Measurements from ENCODE around the gene ATP4A. TPM values are rescaled to one million over a fixed set of nuclear protein-coding genes. Genes with fewer than 3 reads are reported as not detected.

The ATP4A gene
- total RNA-seq, 4 donors from 2014 or later = 0.18 TPM; not detected in 3

DNA sequence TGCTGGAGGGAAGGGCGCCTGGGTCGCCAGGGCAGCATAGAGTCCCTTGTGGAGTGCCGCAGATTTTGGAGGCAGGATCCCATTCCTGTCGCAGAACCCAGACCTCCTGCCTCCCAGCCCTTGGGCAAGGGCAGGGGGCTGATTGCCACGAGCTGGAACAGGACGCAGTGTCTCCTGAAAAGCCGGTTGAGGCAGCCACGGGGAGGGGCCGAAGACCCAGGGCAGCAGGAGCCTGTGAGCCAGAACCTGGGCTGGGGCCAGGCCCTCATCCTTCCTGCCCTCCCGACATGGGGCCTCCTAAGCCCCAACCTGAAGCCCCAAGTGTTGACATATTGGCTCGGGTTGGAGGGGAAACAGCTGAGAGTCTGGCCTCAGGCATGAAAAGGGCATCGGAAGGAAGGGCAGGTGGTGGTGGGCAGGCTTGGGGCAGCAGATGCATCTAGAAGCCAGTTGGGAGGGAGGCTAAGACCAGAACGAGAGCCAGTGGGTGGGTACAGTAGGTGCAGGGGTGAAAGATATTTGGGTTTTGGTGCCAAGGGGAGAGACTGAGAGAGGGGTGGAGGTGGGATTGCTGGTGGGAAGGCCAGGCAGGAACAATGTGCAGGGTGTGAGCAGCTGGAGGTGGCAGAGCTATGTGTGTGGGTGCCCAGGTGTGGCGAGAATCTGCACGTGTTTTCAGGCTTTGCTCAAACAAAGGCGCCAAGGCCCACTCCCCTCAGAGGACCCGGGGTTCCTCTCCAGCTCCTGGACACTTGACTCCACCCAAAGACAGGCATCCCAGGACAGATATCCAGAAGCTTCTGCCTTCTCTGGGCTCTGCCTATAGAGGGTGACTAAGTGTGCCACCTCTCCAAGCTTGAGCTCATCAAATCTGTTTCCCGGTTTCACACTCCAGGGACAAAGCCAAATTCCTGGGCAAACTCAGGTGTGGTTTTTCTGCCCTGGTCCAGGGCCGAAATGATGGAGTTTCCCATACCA lies 33.9 kb downstream of the ATP4A start:
- DNase-seq = no peak
- 27 to 29% methylated on average over 7 to 9 of the region's 19 CpGs for WGBS, 2 donors
- H3K27me3 ChIP-seq = peaks cover 0 to 100% (median 0%) of the 10 kb centered on the region in 4 donors
- H3K36me3 ChIP-seq = no peaks in the 10 kb centered on the region
- peak overlapping the region in 3 of 4 donors; percentile 58 to 75 (median 64) for H3K27ac ChIP-seq
- no peak overlapping the region for H3K4me3 ChIP-seq
- TF ChIP-seq POLR2A (IDR thresholded peaks at IDR 0.05) = no peak
- TF ChIP-seq, protein P1, sequence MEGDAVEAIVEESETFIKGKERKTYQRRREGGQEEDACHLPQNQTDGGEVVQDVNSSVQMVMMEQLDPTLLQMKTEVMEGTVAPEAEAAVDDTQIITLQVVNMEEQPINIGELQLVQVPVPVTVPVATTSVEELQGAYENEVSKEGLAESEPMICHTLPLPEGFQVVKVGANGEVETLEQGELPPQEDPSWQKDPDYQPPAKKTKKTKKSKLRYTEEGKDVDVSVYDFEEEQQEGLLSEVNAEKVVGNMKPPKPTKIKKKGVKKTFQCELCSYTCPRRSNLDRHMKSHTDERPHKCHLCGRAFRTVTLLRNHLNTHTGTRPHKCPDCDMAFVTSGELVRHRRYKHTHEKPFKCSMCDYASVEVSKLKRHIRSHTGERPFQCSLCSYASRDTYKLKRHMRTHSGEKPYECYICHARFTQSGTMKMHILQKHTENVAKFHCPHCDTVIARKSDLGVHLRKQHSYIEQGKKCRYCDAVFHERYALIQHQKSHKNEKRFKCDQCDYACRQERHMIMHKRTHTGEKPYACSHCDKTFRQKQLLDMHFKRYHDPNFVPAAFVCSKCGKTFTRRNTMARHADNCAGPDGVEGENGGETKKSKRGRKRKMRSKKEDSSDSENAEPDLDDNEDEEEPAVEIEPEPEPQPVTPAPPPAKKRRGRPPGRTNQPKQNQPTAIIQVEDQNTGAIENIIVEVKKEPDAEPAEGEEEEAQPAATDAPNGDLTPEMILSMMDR (IDR thresholded peaks at IDR 0.05) = no peak
- intact Hi-C loops (cut with DNase I) = no loop called here
- H3K9me3 ChIP-seq = no peaks in the 10 kb centered on the region
- H3K4me1 ChIP-seq = peaks cover 6 to 62% (median 10%) of the 10 kb centered on the region in 3 donors

DNA sequence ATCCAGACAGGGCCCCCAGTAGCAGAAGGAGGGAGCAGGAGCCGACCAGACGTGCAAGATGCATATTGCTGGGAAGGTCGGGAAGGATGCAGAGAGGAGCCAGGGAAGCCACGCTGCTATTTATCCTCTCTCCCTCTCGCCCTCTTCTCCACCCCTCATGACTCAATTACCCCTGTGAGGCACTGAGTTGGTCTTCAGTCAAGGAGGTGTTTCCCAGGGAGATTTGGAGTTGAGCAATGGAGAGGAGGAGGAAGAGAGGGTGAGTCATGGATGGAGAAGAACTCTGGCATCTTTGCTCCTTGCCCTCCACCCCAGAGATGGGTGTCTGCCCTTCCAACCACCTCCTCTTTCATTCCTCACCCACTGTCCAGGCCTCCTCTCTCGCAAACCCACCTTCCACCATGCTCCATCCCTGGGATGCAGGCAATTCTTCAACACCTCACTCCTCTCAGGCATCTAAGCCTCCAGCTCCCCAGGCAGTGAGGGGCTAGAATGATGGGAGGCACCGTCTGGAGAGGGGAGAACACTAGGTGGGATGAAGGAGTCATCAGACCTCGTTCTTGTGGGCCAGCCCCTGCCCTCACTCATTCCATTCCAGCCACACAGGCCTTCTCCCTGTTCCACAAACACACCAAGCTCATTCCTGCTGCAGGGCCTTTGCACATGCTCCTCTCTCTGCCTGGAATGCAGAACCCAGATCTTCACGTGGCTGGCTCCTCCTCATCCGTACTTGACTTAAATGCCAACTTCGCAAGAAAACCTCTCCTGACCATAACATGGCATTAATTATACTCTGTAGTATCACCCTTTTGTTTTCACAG lies 35.0 kb downstream of the ATP4A start, which contains the start of gene SBSN:
SBSN (minus strand) TSS at position 94 of the 821 bp plus-strand sequence; CDS start at position 64, 30 bp downstream.
- intact Hi-C loops (cut with DNase I) = no loop called here
- WGBS, 2 donors = 67 to 74% methylated on average over 10 to 11 of the region's 11 CpGs
- Histone ChIP-seq H3K27ac (peak within 1 kb of the TSS in 3 of 4 donors; percentile 58 to 75 (median 64)), H3K9me3 (no peaks in the 10 kb centered on the region), H3K4me1 (peaks cover 3 to 53% (median 5%) of the 10 kb centered on the region in 3 donors), H3K36me3 (no peaks in the 10 kb centered on the region), H3K4me3 (peak within 1 kb of the TSS in 2 of 4 donors; percentile 26 to 27), H3K27me3 (peaks cover 0 to 100% (median 0%) of the 10 kb centered on the region in 4 donors)
- TF ChIP-seq, protein P1 (IDR thresholded peaks at IDR 0.05) = no peak
- TF ChIP-seq POLR2A (IDR thresholded peaks at IDR 0.05) = no peak
- DNase-seq = no peak

DNA sequence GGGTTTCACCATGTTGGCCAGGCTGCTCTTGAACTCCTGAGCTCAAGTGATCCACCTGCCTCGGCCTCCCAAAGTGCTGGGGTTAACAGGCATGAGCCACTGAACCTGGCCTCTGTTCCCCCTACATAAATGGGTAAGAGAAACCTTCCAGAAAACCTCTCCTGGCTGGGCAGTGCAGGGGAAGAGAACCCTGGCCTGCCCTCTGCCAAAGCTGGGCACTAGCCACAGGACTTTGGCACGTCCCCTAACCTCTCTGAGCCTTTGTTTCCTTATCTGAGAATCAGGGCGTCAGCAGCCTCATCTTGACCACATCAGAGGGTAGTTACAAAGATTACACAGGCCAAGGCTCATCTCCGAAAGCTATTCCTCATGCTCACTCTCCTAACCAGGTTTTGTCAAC lies 37.6 kb downstream of the ATP4A start:
- intact Hi-C loops (cut with DNase I) = no loop called here
- H3K27me3 ChIP-seq = peaks cover 0 to 84% (median 0%) of the 10 kb centered on the region in 4 donors
- 68 to 71% methylated on average over 3 to 4 of the region's 4 CpGs for WGBS, 2 donors
- H3K4me1 ChIP-seq = peaks cover 0 to 42% (median 3%) of the 10 kb centered on the region in 3 donors
- H3K4me3 ChIP-seq = peak overlapping the region in 2 of 4 donors; percentile 26 to 27
- no peak for TF ChIP-seq POLR2A (IDR thresholded peaks at IDR 0.05)
- TF ChIP-seq, protein P1 (IDR thresholded peaks at IDR 0.05) = no peak
- no peak for DNase-seq
- no peaks in the 10 kb centered on the region for H3K9me3 ChIP-seq
- H3K36me3 ChIP-seq = no peaks in the 10 kb centered on the region
- H3K27ac ChIP-seq = no peak overlapping the region

DNA sequence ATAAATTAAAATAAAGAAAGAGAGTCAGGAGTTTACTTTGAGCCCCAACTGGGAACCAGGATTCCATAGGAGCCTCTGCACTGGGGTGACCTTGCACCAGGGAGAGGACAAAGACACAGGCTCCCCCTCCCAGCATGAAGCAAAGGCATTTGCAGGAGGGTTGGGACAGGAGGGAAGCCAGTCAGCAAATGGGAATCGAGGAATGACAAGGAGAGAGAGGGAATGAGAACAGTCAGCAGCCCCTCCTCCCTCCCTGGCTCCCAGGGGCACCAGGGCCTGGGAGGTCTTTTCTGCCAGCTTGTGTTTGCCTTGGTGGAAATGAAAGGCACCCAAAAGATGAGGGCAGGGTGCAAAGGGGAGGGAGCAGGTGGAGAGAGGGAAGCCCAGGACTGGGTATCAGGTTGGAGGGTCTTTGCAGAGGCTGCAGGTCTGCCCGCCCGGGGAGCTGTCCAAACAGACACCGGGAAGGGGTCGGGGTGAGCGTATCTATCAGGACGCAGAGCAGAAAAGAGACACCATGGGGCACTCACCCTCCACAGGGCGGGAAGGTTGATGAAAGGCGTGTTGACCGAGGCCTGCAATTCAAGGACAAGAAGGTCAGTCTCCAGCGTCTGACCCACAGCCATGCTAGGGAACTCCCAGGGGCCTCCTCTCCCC lies 39.1 kb downstream of the ATP4A start:
- no peak overlapping the region for H3K27ac ChIP-seq

More for the DNA sequence above, 39.1 kb downstream of the ATP4A start:
- intact Hi-C loops (cut with DNase I) = no loop called here
- 31 to 41% methylated on average over 4 to 5 of the region's 11 CpGs for WGBS, 2 donors
- TF ChIP-seq, protein P1 (IDR thresholded peaks at IDR 0.05) = no peak
- TF ChIP-seq POLR2A (IDR thresholded peaks at IDR 0.05) = no peak
- DNase-seq = no peak
- peaks cover 0 to 68% (median 0%) of the 10 kb centered on the region in 4 donors for H3K27me3 ChIP-seq
- peaks cover 0 to 31% (median under 1%) of the 10 kb centered on the region in 3 donors for H3K4me1 ChIP-seq
- no peaks in the 10 kb centered on the region for H3K36me3 ChIP-seq
- no peak overlapping the region for H3K4me3 ChIP-seq
- H3K9me3 ChIP-seq = no peaks in the 10 kb centered on the region
